SK-N-SH treated with all-trans-retinoic acid at 6 μM for 48 hours (cell line): ENCODE results near the gene RABGAP1L.

Experiments
- ATAC-seq: fragments of 200-7000 bp; cut with Tn5 transposase; 3 replicates; pipeline ENCODE4 v1.9.1; 2020; ENCODE audit warnings: mild to moderate bottlenecking, moderate library complexity
- ARNTL ChIP-seq: fragments of 450-650 bp; formaldehyde crosslinking; IDR thresholded peaks from 2 replicates; pipeline ENCODE4 v1.5.0; 2020; ENCODE audit warnings: low read depth, mild to moderate bottlenecking, moderate library complexity, borderline replicate concordance
- BACH2 ChIP-seq: fragments of 250-450 bp; sonication (Bioruptor Pico); IDR thresholded peaks from 2 replicates; pipeline ENCODE4 v1.9.0; 2021; ENCODE audit warnings: mild to moderate bottlenecking, borderline replicate concordance
- CREB5 ChIP-seq: fragments of 250-450 bp; sonication (Bioruptor Pico); IDR thresholded peaks from 2 replicates; pipeline ENCODE4 v1.5.1; 2020; ENCODE audit warnings: low read depth, mild to moderate bottlenecking, moderate library complexity
- CSDC2 ChIP-seq: fragments of 250-450 bp; sonication (Bioruptor Pico); IDR thresholded peaks from 2 replicates; pipeline ENCODE4 v1.5.0; 2020; ENCODE audit warnings: mild to moderate bottlenecking, moderate library complexity
- CSRNP3 ChIP-seq: fragments of 250-450 bp; sonication (Bioruptor Pico); IDR thresholded peaks from 2 replicates; pipeline ENCODE4 v1.5.1; 2021; ENCODE audit warnings: mild to moderate bottlenecking, moderate library complexity
- ESRRG ChIP-seq: fragments of 250-450 bp; sonication (Bioruptor Pico); IDR thresholded peaks from 2 replicates; pipeline ENCODE4 v1.6.1; 2021; ENCODE audit warnings: mild to moderate bottlenecking
- GLIS3 ChIP-seq: fragments of 250-450 bp; sonication (Bioruptor Pico); IDR thresholded peaks from 2 replicates; pipeline ENCODE4 v1.5.0; 2020; ENCODE audit warnings: mild to moderate bottlenecking, moderate library complexity
- ISL1 ChIP-seq: fragments of 250-450 bp; sonication (Bioruptor Pico); IDR thresholded peaks from 2 replicates; pipeline ENCODE4 v2.1.2; 2022; ENCODE audit warnings: mild to moderate bottlenecking, moderate library complexity
- OSR1 ChIP-seq: fragments of 250-450 bp; sonication (Bioruptor Pico); IDR thresholded peaks from 2 replicates; pipeline ENCODE4 v1.8.0; 2022; ENCODE audit warnings: moderate library complexity, mild to moderate bottlenecking, inconsistent platforms
- PATZ1 ChIP-seq: fragments of 250-450 bp; sonication (Bioruptor Pico); IDR thresholded peaks from 2 replicates; pipeline ENCODE4 v1.8.0; 2020; ENCODE audit warnings: mild to moderate bottlenecking, moderate library complexity, borderline replicate concordance
- POU6F1 ChIP-seq: fragments of 250-450 bp; sonication (Bioruptor Pico); IDR thresholded peaks from 2 replicates; pipeline ENCODE4 v1.8.0; 2021; ENCODE audit warnings: low read depth, mild to moderate bottlenecking, moderate library complexity, borderline replicate concordance
- PPARA ChIP-seq: fragments of 250-450 bp; sonication (Bioruptor Pico); IDR thresholded peaks from 2 replicates; pipeline ENCODE4 v1.5.0; 2020; ENCODE audit warnings: mild to moderate bottlenecking, borderline replicate concordance
- RARB ChIP-seq: fragments of 250-450 bp; sonication (Bioruptor Pico); IDR thresholded peaks from 2 replicates; pipeline ENCODE4 v1.8.0; 2021; ENCODE audit warnings: mild to moderate bottlenecking, moderate library complexity
- SNAI2 ChIP-seq: fragments of 250-450 bp; sonication (Bioruptor Pico); IDR thresholded peaks from 2 replicates; pipeline ENCODE4 v1.5.0; 2020; ENCODE audit warnings: mild to moderate bottlenecking, moderate library complexity
- TCF4 ChIP-seq: fragments of 250-450 bp; sonication (Bioruptor Pico); IDR thresholded peaks from 2 replicates; pipeline ENCODE4 v1.8.0; 2021; ENCODE audit warnings: mild to moderate bottlenecking, moderate library complexity, borderline replicate concordance
- TOX ChIP-seq: fragments of 250-450 bp; sonication (Bioruptor Pico); IDR thresholded peaks from 2 replicates; pipeline ENCODE4 v1.8.0; 2021; ENCODE audit warnings: mild to moderate bottlenecking, moderate library complexity, borderline replicate concordance
- ZC3H10 ChIP-seq: fragments of 250-450 bp; sonication (Bioruptor Pico); IDR thresholded peaks from 2 replicates; pipeline ENCODE4 v1.5.1; 2021; ENCODE audit warnings: mild to moderate bottlenecking, moderate library complexity
- ZFP3 ChIP-seq: fragments of 250-450 bp; sonication (Bioruptor Pico); IDR thresholded peaks from 2 replicates; pipeline ENCODE4 v1.5.0; 2020; ENCODE audit warnings: mild to moderate bottlenecking, moderate library complexity
- ZFP30 ChIP-seq: fragments of 450-650 bp; formaldehyde crosslinking; IDR thresholded peaks from 2 replicates; pipeline ENCODE4 v1.5.0; 2022; ENCODE audit warnings: mild to moderate bottlenecking, moderate library complexity
- ZNF565 ChIP-seq: fragments of 450-650 bp; formaldehyde crosslinking; conservative IDR thresholded peaks from 2 replicates; pipeline ENCODE4 v1.5.0; 2020; ENCODE audit warnings: low read depth, mild to moderate bottlenecking, moderate library complexity
- ZNF70 ChIP-seq: fragments of 450-650 bp; formaldehyde crosslinking; IDR thresholded peaks from 2 replicates; pipeline ENCODE4 v1.5.0; 2020; ENCODE audit warnings: mild to moderate bottlenecking, moderate library complexity
- ZNF8 ChIP-seq: fragments of 450-650 bp; formaldehyde crosslinking; IDR thresholded peaks from 2 replicates; pipeline ENCODE4 v1.5.0; 2020; ENCODE audit warnings: mild to moderate bottlenecking, moderate library complexity

RABGAP1L gene

GRCh38 chr1:174976436-174977108, 817.3 kb downstream of the RABGAP1L start:
- TF ChIP-seq ZC3H10: 0 out of 2 replicates have a peak, but pooled peaks have one; percentile 13
- no peak for TF ChIP-seq POU6F1 (CRISPR knock-in tag)
- no peak for TF ChIP-seq ZNF70
- TF ChIP-seq ISL1 (CRISPR knock-in tag): no peak
- ATAC-seq: peak; percentile 83

GRCh38 chr1:174982971-174983689, 823.8 kb downstream of the RABGAP1L start:
- TF ChIP-seq PATZ1 (no peak), ZC3H10 (no peak), CSRNP3 (CRISPR knock-in tag) (no peak), ZNF70 (no peak), CREB5 (CRISPR knock-in tag) (no peak), BACH2 (CRISPR knock-in tag) (no peak), ZFP30 (CRISPR knock-in tag) (no peak), ZNF565 (no peak), PPARA (CRISPR knock-in tag) (no peak), TOX (no peak), TCF4 (no peak), POU6F1 (CRISPR knock-in tag) (no peak), ARNTL (no peak), OSR1 (no peak), GLIS3 (CRISPR knock-in tag) (no peak), SNAI2 (no peak), ISL1 (CRISPR knock-in tag) (no peak)
- peak; percentile 32; the same call in 2 of the 3 replicates for ATAC-seq

GRCh38 chr1:174984952-174985351, 825.6 kb downstream of the RABGAP1L start:
- TF ChIP-seq CSRNP3 (CRISPR knock-in tag) (no peak), BACH2 (CRISPR knock-in tag) (no peak), RARB (CRISPR knock-in tag) (no peak), POU6F1 (CRISPR knock-in tag) (no peak), TCF4 (no peak), GLIS3 (CRISPR knock-in tag) (no peak), CSDC2 (CRISPR knock-in tag) (no peak), ZNF70 (no peak), ARNTL (no peak), ISL1 (CRISPR knock-in tag) (no peak), ZNF8 (CRISPR knock-in tag) (no peak), TOX (no peak), PATZ1 (no peak), OSR1 (no peak), PPARA (CRISPR knock-in tag) (no peak), ESRRG (CRISPR knock-in tag) (no peak), ZFP3 (CRISPR knock-in tag) (no peak)
- ATAC-seq: no peak
